ENCODE data around the gene MYH7. TPM values are rescaled to one million over a fixed set of nuclear protein-coding genes. Genes with fewer than 3 reads are reported as not detected.

MYH7 gene
- total RNA-seq, 5 donors from 2014 or later (not counting 1 experiment from before 2014, with no cell fraction given): not detected

GRCh38 chr14:23432946-23433345 lies 2.5 kb downstream of the MYH7 start:
- Histone ChIP-seq H3K9me3 (no peaks in the 10 kb centered on the region), H3K36me3 (ENCODE audit: control insufficient read depth in 2 of 2, extremely low read depth in 1 of 2, insufficient read depth in 1 of 2, low read length in 1 of 2) (no peaks in the 10 kb centered on the region), H3K27ac (ENCODE audit: low read length) (no peak overlapping the region), H3K4me1 (ENCODE audit: control insufficient read depth in 1 of 2, extremely low read depth in 1 of 2, insufficient read depth in 2 of 2, low read length in 2 of 2) (no peaks in the 10 kb centered on the region), H3K4me3 (ENCODE audit: control insufficient read depth in 1 of 2, extremely low read depth in 1 of 2, low read length in 1 of 2) (no peak overlapping the region), H3K27me3 (replicated peaks in 1 of 2; ENCODE audit: control insufficient read depth in 2 of 2, extremely low read depth in 1 of 2, insufficient read depth in 2 of 2, low read length in 1 of 2) (peaks cover 0 to 18% of the 10 kb centered on the region in 2 experiments)
- H3K9me3 Mint-ChIP-seq: no peaks in the 10 kb centered on the region
- 59% methylated on average over 3 of the region's 10 CpGs for WGBS (ENCODE audit: insufficient coverage)
- CTCF ChIA-PET: no interaction called here
- no peaks in the 10 kb centered on the region for H3K36me3 Mint-ChIP-seq
- H3K27me3 Mint-ChIP-seq: peaks cover 5 to 10% of the 10 kb centered on the region in 2 donors
- no peak for ATAC-seq (replicated peaks in 1 of 4)
- no peaks in the 10 kb centered on the region for H3K4me1 Mint-ChIP-seq
- H3K27ac Mint-ChIP-seq: no peak overlapping the region
- POLR2A ChIA-PET: no interaction called here
- H3K4me3 Mint-ChIP-seq: no peak overlapping the region
- DNase-seq: peak in 1 of 35 experiments; percentile 13

- ATAC-seq (replicated peaks in 1 of 4) (no peak), DNase-seq (peak in 1 of 35 experiments; percentile 11)
- Histone ChIP-seq H3K4me1 (ENCODE audit: control insufficient read depth in 1 of 2, extremely low read depth in 1 of 2, insufficient read depth in 2 of 2, low read length in 2 of 2) (no peaks in the 10 kb centered on the region), H3K27me3 (replicated peaks in 1 of 2; ENCODE audit: control insufficient read depth in 2 of 2, extremely low read depth in 1 of 2, insufficient read depth in 2 of 2, low read length in 1 of 2) (peaks cover 0 to 20% of the 10 kb centered on the region in 2 experiments), H3K36me3 (ENCODE audit: control insufficient read depth in 2 of 2, extremely low read depth in 1 of 2, insufficient read depth in 1 of 2, low read length in 1 of 2) (no peaks in the 10 kb centered on the region), H3K27ac (ENCODE audit: low read length) (no peak overlapping the region), H3K9me3 (no peaks in the 10 kb centered on the region), H3K4me3 (ENCODE audit: control insufficient read depth in 1 of 2, extremely low read depth in 1 of 2, low read length in 1 of 2) (no peak overlapping the region)
- WGBS (ENCODE audit: insufficient coverage): 91% methylated on average over 14 of the region's 17 CpGs
- Mint-ChIP-seq H3K27me3 (peaks cover 5 to 10% of the 10 kb centered on the region in 2 donors), H3K9me3 (no peaks in the 10 kb centered on the region), H3K4me1 (no peaks in the 10 kb centered on the region), H3K36me3 (no peaks in the 10 kb centered on the region), H3K4me3 (no peak overlapping the region), H3K27ac (no peak overlapping the region)
- ChIA-PET POLR2A (no interaction called here), CTCF (interaction anchor here in 1 of 2 donors (0.5 kb wide), 1 partner anchor 288 kb away, joined by 4 read pairs; no protein-coding TSS in a partner anchor)
Measured at GRCh38 chr14:23432102-23432925, 3.1 kb downstream of the MYH7 start.

GRCh38 chr14:23431486-23431885 lies 4.0 kb downstream of the MYH7 start:
- POLR2A ChIA-PET: no interaction called here
- Mint-ChIP-seq H3K4me1 (no peaks in the 10 kb centered on the region), H3K4me3 (no peak overlapping the region), H3K36me3 (no peaks in the 10 kb centered on the region), H3K9me3 (no peaks in the 10 kb centered on the region), H3K27ac (no peak overlapping the region), H3K27me3 (peaks cover 5 to 10% of the 10 kb centered on the region in 2 donors)
- Histone ChIP-seq H3K36me3 (ENCODE audit: control insufficient read depth in 2 of 2, extremely low read depth in 1 of 2, insufficient read depth in 1 of 2, low read length in 1 of 2) (no peaks in the 10 kb centered on the region), H3K4me1 (ENCODE audit: control insufficient read depth in 1 of 2, extremely low read depth in 1 of 2, insufficient read depth in 2 of 2, low read length in 2 of 2) (no peaks in the 10 kb centered on the region), H3K27me3 (replicated peaks in 1 of 2; ENCODE audit: control insufficient read depth in 2 of 2, extremely low read depth in 1 of 2, insufficient read depth in 2 of 2, low read length in 1 of 2) (peaks cover 0 to 23% of the 10 kb centered on the region in 2 experiments), H3K9me3 (no peaks in the 10 kb centered on the region), H3K4me3 (ENCODE audit: control insufficient read depth in 1 of 2, extremely low read depth in 1 of 2, low read length in 1 of 2) (no peak overlapping the region), H3K27ac (ENCODE audit: low read length) (no peak overlapping the region)
- ATAC-seq (replicated peaks in 1 of 4) (no peak), DNase-seq (peak in 1 of 35 experiments; percentile 16)
- CTCF ChIA-PET: no interaction called here
- WGBS (ENCODE audit: insufficient coverage): 84% methylated on average over 8 of the region's 10 CpGs

- Mint-ChIP-seq H3K27me3 (peaks cover 5 to 10% of the 10 kb centered on the region in 2 donors), H3K27ac (no peak overlapping the region), H3K9me3 (no peaks in the 10 kb centered on the region), H3K4me1 (no peaks in the 10 kb centered on the region), H3K4me3 (no peak overlapping the region), H3K36me3 (no peaks in the 10 kb centered on the region)
- Histone ChIP-seq H3K4me1 (ENCODE audit: control insufficient read depth in 1 of 2, extremely low read depth in 1 of 2, insufficient read depth in 2 of 2, low read length in 2 of 2) (no peaks in the 10 kb centered on the region), H3K9me3 (no peaks in the 10 kb centered on the region), H3K36me3 (ENCODE audit: control insufficient read depth in 2 of 2, extremely low read depth in 1 of 2, insufficient read depth in 1 of 2, low read length in 1 of 2) (no peaks in the 10 kb centered on the region), H3K27me3 (replicated peaks in 1 of 2; ENCODE audit: control insufficient read depth in 2 of 2, extremely low read depth in 1 of 2, insufficient read depth in 2 of 2, low read length in 1 of 2) (peaks cover 0 to 20% of the 10 kb centered on the region in 2 experiments), H3K4me3 (ENCODE audit: control insufficient read depth in 1 of 2, extremely low read depth in 1 of 2, low read length in 1 of 2) (no peak overlapping the region), H3K27ac (ENCODE audit: low read length) (no peak overlapping the region)
- no peak for ATAC-seq (replicated peaks in 1 of 4)
- no peak for DNase-seq
- POLR2A ChIA-PET: no interaction called here
- WGBS (ENCODE audit: insufficient coverage): 94% methylated on average over 1 of the region's 2 CpGs
- CTCF ChIA-PET: no interaction called here
Measured at GRCh38 chr14:23430723-23431085, 4.8 kb downstream of the MYH7 start.

- Mint-ChIP-seq H3K4me3 (no peak overlapping the region), H3K27ac (no peak overlapping the region), H3K36me3 (no peaks in the 10 kb centered on the region), H3K27me3 (peaks cover 5 to 13% of the 10 kb centered on the region in 2 donors), H3K4me1 (no peaks in the 10 kb centered on the region), H3K9me3 (no peaks in the 10 kb centered on the region)
- Histone ChIP-seq H3K4me1 (ENCODE audit: control insufficient read depth in 1 of 2, extremely low read depth in 1 of 2, insufficient read depth in 2 of 2, low read length in 2 of 2) (no peaks in the 10 kb centered on the region), H3K27ac (ENCODE audit: low read length) (no peak overlapping the region), H3K9me3 (no peaks in the 10 kb centered on the region), H3K27me3 (replicated peaks in 1 of 2; ENCODE audit: control insufficient read depth in 2 of 2, extremely low read depth in 1 of 2, insufficient read depth in 2 of 2, low read length in 1 of 2) (peaks cover 0 to 20% of the 10 kb centered on the region in 2 experiments), H3K36me3 (ENCODE audit: control insufficient read depth in 2 of 2, extremely low read depth in 1 of 2, insufficient read depth in 1 of 2, low read length in 1 of 2) (no peaks in the 10 kb centered on the region), H3K4me3 (ENCODE audit: control insufficient read depth in 1 of 2, extremely low read depth in 1 of 2, low read length in 1 of 2) (no peak overlapping the region)
- no peak for DNase-seq
- ATAC-seq (replicated peaks in 1 of 4): no peak
- ChIA-PET CTCF (no interaction called here), POLR2A (no interaction called here)
- WGBS (ENCODE audit: insufficient coverage): 75% methylated on average over 8 of the region's 10 CpGs
Measured at GRCh38 chr14:23430016-23430722, 5.3 kb downstream of the MYH7 start.

GRCh38 chr14:23428686-23429495 lies 6.6 kb downstream of the MYH7 start:
- H3K27ac Mint-ChIP-seq: no peak overlapping the region
- Histone ChIP-seq H3K36me3 (ENCODE audit: control insufficient read depth in 2 of 2, extremely low read depth in 1 of 2, insufficient read depth in 1 of 2, low read length in 1 of 2) (no peaks in the 10 kb centered on the region), H3K27me3 (replicated peaks in 1 of 2; ENCODE audit: control insufficient read depth in 2 of 2, extremely low read depth in 1 of 2, insufficient read depth in 2 of 2, low read length in 1 of 2) (peaks cover 0 to 20% of the 10 kb centered on the region in 2 experiments), H3K4me3 (ENCODE audit: control insufficient read depth in 1 of 2, extremely low read depth in 1 of 2, low read length in 1 of 2) (no peak overlapping the region), H3K4me1 (ENCODE audit: control insufficient read depth in 1 of 2, extremely low read depth in 1 of 2, insufficient read depth in 2 of 2, low read length in 2 of 2) (no peaks in the 10 kb centered on the region), H3K27ac (ENCODE audit: low read length) (no peak overlapping the region), H3K9me3 (no peaks in the 10 kb centered on the region)
- H3K9me3 Mint-ChIP-seq: no peaks in the 10 kb centered on the region
- no peak overlapping the region for H3K4me3 Mint-ChIP-seq
- ChIA-PET POLR2A (no interaction called here), CTCF (no interaction called here)
- no peaks in the 10 kb centered on the region for H3K36me3 Mint-ChIP-seq
- H3K4me1 Mint-ChIP-seq: no peaks in the 10 kb centered on the region
- no peak for ATAC-seq (replicated peaks in 1 of 4)
- WGBS (ENCODE audit: insufficient coverage): 93% methylated on average over 3 of the region's 13 CpGs
- DNase-seq: no peak
- peaks cover 5 to 10% of the 10 kb centered on the region in 2 donors for H3K27me3 Mint-ChIP-seq

Data from T-cell (primary cell).